Neural crest cell (in vitro differentiated cells): ENCODE data around the gene AURKB. TPM values are rescaled to one million over a fixed set of nuclear protein-coding genes. Genes with fewer than 3 reads are reported as not detected.

Source experiments
- DNase-seq: peaks from one replicate; pipeline ENCODE4 v3.0.0; 2021; ENCODE audit warnings: low read depth, mixed read lengths, low spot score
- H3K27ac Mint-ChIP-seq: one replicate; pipeline ENCODE4 v1.8.0; 2021; ENCODE audit warnings: mild to moderate bottlenecking, mixed read lengths; ENCODE audit not compliant: unreplicated experiment
- H3K27me3 Mint-ChIP-seq: 2 replicates; pipeline ENCODE4 v1.8.0; 2021; ENCODE audit warnings: low read depth, mild to moderate bottlenecking, mixed read lengths
- H3K36me3 Mint-ChIP-seq: 2 replicates; pipeline ENCODE4 v1.8.0; 2021; ENCODE audit warnings: low read depth, mild to moderate bottlenecking, mixed read lengths
- H3K4me1 Mint-ChIP-seq: 2 replicates; pipeline ENCODE4 v1.8.0; 2021; ENCODE audit warnings: mixed read lengths
- H3K4me3 Mint-ChIP-seq: one replicate; pipeline ENCODE4 v1.8.0; 2021; ENCODE audit warnings: mild to moderate bottlenecking, mixed read lengths
- H3K9me3 Mint-ChIP-seq: 2 replicates; pipeline ENCODE4 v1.8.0; 2021; ENCODE audit warnings: mixed read lengths
- total RNA-seq: library from RNA; stranded (reverse); gene quantifications from 2 replicates; pipeline ENCODE4 v1.2.1, GENCODE V29; 2021
- TF ChIP-seq, protein P1 (sequence below): fragments of 200-600 bp; sonication (generic); conservative IDR thresholded peaks from 2 replicates; pipeline ENCODE4 v1.5.0; 2021; ENCODE audit warnings: antibody characterized with exemption, mild to moderate bottlenecking

The AURKB gene
- total RNA-seq, 1 donor from 2014 or later = 176 TPM

DNA sequence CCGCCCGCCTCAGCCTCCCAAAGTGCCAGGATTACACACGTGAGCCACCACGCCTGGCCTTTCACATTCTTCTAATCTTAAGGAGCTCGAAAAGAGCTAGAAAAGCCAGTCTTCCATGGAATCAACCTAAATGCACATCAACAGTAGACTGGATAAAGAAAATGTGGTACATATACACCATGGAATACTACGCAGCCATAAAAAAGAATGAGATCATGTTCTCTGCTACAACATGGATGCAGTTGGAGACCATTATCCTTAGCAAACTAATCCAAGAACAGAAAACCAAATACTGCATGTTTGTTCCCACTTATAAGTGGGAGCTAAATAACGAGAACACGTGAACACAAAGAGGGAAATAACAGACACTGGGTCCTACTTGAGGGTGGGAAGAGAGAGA, 34.4 kb upstream of the AURKB start:
- H3K27me3 Mint-ChIP-seq = no peaks in the 10 kb centered on the region
- peaks cover 14% of the 10 kb centered on the region for H3K4me1 Mint-ChIP-seq
- DNase-seq = no peak
- TF ChIP-seq, protein P1, sequence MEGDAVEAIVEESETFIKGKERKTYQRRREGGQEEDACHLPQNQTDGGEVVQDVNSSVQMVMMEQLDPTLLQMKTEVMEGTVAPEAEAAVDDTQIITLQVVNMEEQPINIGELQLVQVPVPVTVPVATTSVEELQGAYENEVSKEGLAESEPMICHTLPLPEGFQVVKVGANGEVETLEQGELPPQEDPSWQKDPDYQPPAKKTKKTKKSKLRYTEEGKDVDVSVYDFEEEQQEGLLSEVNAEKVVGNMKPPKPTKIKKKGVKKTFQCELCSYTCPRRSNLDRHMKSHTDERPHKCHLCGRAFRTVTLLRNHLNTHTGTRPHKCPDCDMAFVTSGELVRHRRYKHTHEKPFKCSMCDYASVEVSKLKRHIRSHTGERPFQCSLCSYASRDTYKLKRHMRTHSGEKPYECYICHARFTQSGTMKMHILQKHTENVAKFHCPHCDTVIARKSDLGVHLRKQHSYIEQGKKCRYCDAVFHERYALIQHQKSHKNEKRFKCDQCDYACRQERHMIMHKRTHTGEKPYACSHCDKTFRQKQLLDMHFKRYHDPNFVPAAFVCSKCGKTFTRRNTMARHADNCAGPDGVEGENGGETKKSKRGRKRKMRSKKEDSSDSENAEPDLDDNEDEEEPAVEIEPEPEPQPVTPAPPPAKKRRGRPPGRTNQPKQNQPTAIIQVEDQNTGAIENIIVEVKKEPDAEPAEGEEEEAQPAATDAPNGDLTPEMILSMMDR = no peak
- no peak overlapping the region for H3K27ac Mint-ChIP-seq
- no peak overlapping the region for H3K4me3 Mint-ChIP-seq
- no peaks in the 10 kb centered on the region for H3K9me3 Mint-ChIP-seq
- peaks cover 7% of the 10 kb centered on the region for H3K36me3 Mint-ChIP-seq

GRCh38 chr17:8243827-8244226, 33.5 kb upstream of the AURKB start:
- H3K4me1 Mint-ChIP-seq = peaks cover 7% of the 10 kb centered on the region

DNA sequence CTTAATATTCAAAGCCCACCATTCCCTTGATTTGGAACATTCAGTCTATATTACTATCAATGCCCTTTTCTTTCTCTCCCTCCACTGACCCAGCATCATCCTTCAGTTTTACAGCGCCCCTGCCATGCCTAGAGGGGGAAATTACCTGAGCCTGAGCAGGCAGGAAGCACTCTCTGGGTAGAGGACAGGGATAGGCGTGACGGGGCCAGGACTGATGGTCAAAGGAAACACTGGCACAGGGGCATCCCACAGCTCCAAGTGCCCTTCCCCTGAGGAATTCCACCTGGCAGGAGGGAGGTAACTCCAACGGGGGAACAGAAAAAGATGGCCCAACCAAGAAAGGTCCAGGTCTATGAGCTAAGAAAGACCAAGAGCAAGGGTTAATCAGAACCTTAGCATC, 27.5 kb upstream of the AURKB start:
- Mint-ChIP-seq H3K27me3 (no peaks in the 10 kb centered on the region), H3K27ac (no peak overlapping the region), H3K4me1 (no peaks in the 10 kb centered on the region), H3K9me3 (no peaks in the 10 kb centered on the region), H3K4me3 (no peak overlapping the region), H3K36me3 (peaks cover 10% of the 10 kb centered on the region)
- TF ChIP-seq, protein P1 = no peak
- no peak for DNase-seq

More at GRCh38 chr17:8243827-8244226, 33.5 kb upstream of the AURKB start:
- TF ChIP-seq, protein P1 = no peak
- no peak for DNase-seq
- H3K4me3 Mint-ChIP-seq = peak overlapping the region; percentile 38
- H3K9me3 Mint-ChIP-seq = no peaks in the 10 kb centered on the region
- no peak overlapping the region for H3K27ac Mint-ChIP-seq
- H3K36me3 Mint-ChIP-seq = peaks cover 8% of the 10 kb centered on the region
- no peaks in the 10 kb centered on the region for H3K27me3 Mint-ChIP-seq

DNA sequence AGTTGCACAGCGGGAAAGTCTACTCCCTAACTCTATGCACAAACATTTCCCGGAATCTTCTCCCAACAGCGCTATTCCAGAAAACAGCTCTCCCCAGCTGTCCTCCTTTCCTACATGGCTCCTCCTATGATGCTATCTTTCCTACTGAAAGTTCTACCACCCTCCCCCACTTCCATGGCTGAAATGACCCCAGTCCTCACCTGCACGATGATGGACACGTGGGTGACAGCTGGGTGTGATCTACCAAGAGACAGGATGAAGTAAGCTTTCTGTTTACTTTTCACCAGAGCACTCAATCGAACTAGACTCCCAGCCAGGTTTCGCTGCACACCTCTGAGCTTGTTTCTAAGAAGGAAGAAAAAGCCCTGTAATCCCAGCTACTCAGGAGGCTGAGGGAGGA, 26.8 kb upstream of the AURKB start:
- H3K36me3 Mint-ChIP-seq = peaks cover 12% of the 10 kb centered on the region

GRCh38 chr17:8235676-8236075, 25.3 kb upstream of the AURKB start:
- no peaks in the 10 kb centered on the region for H3K9me3 Mint-ChIP-seq
- peaks cover 12% of the 10 kb centered on the region for H3K36me3 Mint-ChIP-seq

More for the DNA sequence above, 26.8 kb upstream of the AURKB start:
- Mint-ChIP-seq H3K4me3 (no peak overlapping the region), H3K27me3 (no peaks in the 10 kb centered on the region), H3K4me1 (no peaks in the 10 kb centered on the region), H3K9me3 (no peaks in the 10 kb centered on the region), H3K27ac (peak overlapping the region; percentile 82)
- DNase-seq = no peak
- TF ChIP-seq, protein P1 = no peak

More at GRCh38 chr17:8235676-8236075, 25.3 kb upstream of the AURKB start:
- no peak overlapping the region for H3K27ac Mint-ChIP-seq
- no peaks in the 10 kb centered on the region for H3K4me1 Mint-ChIP-seq
- TF ChIP-seq, protein P1 = no peak
- DNase-seq = no peak
- no peak overlapping the region for H3K4me3 Mint-ChIP-seq
- no peaks in the 10 kb centered on the region for H3K27me3 Mint-ChIP-seq
